Measurements from ENCODE around the gene RHBDF2.
A peak's percentile ranks its signal among the peaks of the same experiment; 100 is the strongest.

The RHBDF2 gene

GRCh38 chr17:76477576-76477975 is 23.6 kb downstream of the RHBDF2 start:
- no peak for DNase-seq

- DNase-seq, result no peak
Measured at GRCh38 chr17:76476736-76477135, 24.5 kb downstream of the RHBDF2 start.

- DNase-seq, result no peak
Measured at GRCh38 chr17:76475302-76475701, 25.9 kb downstream of the RHBDF2 start.

- no peak for DNase-seq
Measured at GRCh38 chr17:76474894-76475293, 26.3 kb downstream of the RHBDF2 start.

- DNase-seq, result no peak
Measured at GRCh38 chr17:76474238-76474637, 27.0 kb downstream of the RHBDF2 start.

- no peak for DNase-seq
Measured at GRCh38 chr17:76473541-76473985, 27.7 kb downstream of the RHBDF2 start.

GRCh38 chr17:76472726-76473125 is 28.5 kb downstream of the RHBDF2 start:
- DNase-seq, result no peak

- DNase-seq, result no peak
Measured at GRCh38 chr17:76472258-76472645, 29.0 kb downstream of the RHBDF2 start.

GRCh38 chr17:76471498-76472257 is 29.5 kb downstream of the RHBDF2 start:
- DNase-seq, result no peak

GRCh38 chr17:76469991-76470739 is 31.1 kb downstream of the RHBDF2 start:
- no peak for DNase-seq

GRCh38 chr17:76469076-76469990 is 31.9 kb downstream of the RHBDF2 start:
- no peak for DNase-seq

- no peak for DNase-seq
Measured at GRCh38 chr17:76468634-76469010, 32.6 kb downstream of the RHBDF2 start.

GRCh38 chr17:76467809-76468633 is 33.2 kb downstream of the RHBDF2 start:
- DNase-seq, result no peak

- DNase-seq, result no peak
Measured at GRCh38 chr17:76467366-76467765, 33.9 kb downstream of the RHBDF2 start, which contains the start of gene AANAT. TSS of gene AANAT (plus strand) at chr17:76467603. CDS start at chr17:76468747, 1,144 bp downstream.

- DNase-seq, result no peak
Measured at GRCh38 chr17:76466775-76467130, 34.5 kb downstream of the RHBDF2 start.

GRCh38 chr17:76462556-76463290 is 38.5 kb downstream of the RHBDF2 start:
- DNase-seq, result no peak

GRCh38 chr17:76461765-76462555 is 39.3 kb downstream of the RHBDF2 start:
- no peak for DNase-seq

- DNase-seq, result no peak
Measured at GRCh38 chr17:76459674-76460073, 41.5 kb downstream of the RHBDF2 start.

- DNase-seq, result peak; percentile 73
Measured at GRCh38 chr17:76458580-76459490, 42.4 kb downstream of the RHBDF2 start.

GRCh38 chr17:76453431-76453743 is 47.8 kb downstream of the RHBDF2 start:
- no peak for DNase-seq

All from SHP77 (cell line).